Activated CD4-positive, alpha-beta T cell treated with anti-CD3 and anti-CD28 coated beads for 24 hours (primary cell): Measurements from ENCODE around the gene PLXNB2.

ENCODE experiments used
- DNase-seq, 2 donors: peaks; one replicate each; pipeline ENCODE4 v3.0.0-alpha.2; 2020; ENCODE audit warnings: low read depth in 2 of 2

Gene PLXNB2

DNA sequence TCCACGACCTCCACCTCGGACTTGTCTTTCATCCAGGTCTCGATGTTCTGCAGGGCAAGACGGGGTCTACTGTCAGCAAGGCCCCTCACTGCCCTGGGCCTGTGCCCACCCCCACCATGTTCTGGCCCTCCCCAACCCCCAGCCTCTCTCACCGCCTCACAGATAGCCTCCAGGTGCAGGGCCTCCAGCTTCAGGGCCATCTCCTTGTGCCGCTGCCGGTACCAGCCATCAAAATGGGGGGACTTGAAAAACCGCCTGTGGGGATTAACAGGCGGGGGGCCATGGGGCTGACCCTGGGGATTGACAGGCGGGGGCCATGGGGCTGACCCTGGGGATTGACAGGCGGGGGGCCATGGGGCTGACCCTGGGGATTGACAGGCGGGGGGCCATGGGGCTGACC, 4.9 kb upstream of the PLXNB2 start:
- no peak for DNase-seq

DNA sequence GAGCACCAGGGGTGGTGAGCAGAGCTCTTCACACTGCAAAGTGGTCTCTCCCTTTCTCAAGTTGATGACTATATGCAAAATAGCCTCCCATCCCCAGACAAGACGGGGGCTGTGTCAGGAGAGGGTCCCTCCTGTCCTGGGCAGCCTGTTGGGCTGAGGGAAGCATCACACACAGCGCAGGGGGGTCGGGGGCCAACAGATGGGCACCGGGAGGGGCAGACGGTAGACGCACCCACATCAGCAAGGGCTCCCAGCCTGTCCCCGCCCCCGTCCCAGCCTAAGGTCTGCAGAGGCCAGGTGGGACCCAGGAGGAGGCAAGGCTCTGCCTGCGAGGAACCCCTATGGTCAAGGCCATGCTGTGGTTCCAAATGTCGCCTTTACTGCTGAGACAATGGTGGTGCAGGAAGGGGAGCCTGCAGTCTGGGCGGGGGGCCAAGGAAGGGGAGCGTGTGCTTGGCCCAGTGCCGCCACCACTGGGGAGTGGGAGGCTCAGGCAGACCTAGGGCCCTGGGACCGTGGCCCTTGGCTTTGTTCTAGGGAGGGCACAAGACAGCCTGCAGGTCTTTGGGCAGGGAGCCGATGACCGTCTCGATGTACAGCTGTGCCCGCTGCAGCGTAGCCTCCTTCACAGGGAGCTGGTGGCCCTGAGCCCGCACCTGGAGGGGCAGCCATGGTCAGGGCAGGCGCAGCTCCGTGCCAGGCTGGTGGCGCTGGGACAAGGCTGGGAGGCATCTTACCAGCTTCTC, 4.3 kb upstream of the PLXNB2 start:
- DNase-seq: no peak

DNA sequence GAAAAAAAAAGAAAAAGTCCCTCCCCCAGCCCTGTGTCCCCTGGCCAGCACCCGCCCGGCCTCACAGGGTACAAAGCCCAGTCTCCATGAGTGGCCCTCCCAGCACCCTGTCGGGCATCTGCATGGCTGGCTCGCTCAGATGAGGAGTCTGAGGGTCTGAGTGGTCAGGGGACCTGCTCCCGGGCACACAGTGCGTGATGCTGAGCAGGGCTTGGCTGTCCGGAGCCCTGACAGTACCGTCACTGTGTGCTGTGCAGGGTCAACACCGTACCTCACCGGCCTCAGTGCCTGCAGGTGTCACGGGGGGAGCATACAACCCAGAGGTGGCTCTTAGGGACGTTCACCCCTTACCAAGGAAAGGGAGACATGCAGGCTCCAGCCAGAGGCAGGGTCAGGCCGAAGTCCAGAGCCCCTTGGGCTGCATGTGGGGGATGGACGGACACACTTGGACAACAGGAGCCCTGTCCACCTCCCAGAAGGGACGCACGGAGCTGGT, 3.6 kb upstream of the PLXNB2 start:
- no peak for DNase-seq

DNA sequence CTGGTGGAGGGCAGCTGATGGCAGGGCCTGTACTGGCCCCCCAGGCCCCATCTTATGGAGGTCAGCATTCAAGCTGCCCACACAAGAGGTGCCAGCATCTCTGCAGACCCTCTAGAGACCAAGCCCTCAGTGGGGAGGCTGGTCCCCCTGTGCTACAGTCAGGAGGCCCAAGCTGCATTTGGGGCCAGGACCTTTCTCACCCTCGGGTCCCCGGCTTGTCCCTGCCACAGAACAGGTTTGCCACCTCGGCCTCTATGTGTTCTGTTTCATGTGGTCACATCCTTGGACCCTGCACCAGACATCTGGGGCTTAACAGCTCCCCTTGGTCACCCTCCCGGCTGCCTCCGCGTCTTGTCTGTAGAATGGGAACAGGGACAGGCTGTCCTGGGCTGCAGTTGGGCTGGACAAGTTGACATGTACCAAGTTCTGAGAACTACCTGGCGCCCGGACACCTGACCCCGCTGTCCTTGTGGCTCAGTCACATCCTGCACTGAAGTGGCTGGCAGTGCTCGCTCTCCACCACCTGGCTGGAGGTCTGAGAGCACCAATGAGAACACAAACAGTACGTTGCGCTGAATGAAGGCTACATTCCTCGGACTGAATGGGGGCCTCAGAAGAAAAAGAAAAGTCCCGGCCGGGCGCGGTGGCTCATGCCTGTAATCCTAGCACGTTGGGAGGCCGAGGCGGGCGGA, 2.7 kb upstream of the PLXNB2 start:
- no peak for DNase-seq

DNA sequence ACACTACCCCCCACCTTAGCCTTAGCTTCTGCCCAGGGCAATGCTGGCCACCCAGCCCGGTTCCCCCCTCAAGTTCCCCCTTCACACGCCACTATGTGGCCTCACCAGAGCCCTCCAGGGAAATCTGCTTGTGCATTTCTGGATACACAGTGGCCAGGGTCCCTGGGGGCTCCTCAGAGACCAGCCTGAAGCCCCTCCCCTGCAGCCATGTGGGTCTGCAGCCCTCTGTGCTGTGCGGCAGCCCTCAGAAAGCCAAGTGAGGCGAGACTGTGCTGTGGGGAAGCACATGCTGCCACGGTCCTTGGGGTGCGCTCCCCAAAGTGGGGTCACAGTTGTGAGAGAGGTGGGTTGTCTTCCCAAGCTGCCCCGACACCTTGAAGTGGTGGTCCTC, 2.1 kb upstream of the PLXNB2 start:
- no peak for DNase-seq

DNA sequence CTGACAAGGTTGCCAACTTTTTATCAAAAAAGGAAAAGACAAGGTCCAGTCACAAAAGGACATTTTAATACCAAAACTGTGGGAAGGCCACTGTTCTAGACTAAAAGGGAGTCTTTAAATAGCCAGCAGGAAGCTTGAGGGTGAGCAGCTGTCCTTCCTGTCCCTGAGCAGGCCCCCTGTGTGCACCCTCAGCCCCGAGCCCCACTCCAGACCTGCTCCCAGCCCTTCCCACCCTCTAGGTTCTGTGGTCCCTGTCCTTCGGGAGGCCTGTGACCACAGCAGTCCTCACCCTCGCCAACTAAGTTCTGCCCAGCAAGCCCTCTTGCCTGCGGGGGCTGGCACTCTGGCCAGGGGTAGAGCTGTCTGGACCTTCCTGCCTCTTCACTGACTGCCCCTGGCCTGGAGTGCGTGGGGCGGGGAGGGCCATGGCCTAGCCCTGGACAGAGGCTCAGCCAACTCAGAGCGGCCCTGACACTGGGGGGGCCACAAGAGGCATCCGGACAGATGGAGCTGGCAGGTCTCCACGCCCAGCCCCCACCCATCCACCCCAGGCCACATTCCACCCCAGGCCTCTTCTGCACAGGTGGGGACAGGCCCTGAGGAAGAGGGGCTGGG, 1.6 kb upstream of the PLXNB2 start:
- DNase-seq: no peak

DNA sequence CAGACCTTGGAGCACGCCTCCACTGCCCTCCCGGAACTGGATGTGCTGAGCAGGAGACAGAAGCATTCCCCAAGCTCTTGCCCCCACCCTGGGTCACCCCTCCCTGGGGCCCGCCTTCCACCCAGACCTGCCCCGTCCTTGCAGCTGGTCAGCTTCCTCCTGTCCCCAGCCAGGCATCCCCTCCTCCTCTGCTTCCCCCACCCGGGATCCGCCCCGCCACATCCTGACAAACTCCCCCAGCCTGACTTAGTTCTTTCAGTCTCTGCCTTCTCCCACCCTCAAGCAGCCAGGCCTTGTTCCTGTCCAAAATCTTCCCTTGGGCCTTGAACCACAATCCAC, 1.1 kb upstream of the PLXNB2 start:
- no peak for DNase-seq

DNA sequence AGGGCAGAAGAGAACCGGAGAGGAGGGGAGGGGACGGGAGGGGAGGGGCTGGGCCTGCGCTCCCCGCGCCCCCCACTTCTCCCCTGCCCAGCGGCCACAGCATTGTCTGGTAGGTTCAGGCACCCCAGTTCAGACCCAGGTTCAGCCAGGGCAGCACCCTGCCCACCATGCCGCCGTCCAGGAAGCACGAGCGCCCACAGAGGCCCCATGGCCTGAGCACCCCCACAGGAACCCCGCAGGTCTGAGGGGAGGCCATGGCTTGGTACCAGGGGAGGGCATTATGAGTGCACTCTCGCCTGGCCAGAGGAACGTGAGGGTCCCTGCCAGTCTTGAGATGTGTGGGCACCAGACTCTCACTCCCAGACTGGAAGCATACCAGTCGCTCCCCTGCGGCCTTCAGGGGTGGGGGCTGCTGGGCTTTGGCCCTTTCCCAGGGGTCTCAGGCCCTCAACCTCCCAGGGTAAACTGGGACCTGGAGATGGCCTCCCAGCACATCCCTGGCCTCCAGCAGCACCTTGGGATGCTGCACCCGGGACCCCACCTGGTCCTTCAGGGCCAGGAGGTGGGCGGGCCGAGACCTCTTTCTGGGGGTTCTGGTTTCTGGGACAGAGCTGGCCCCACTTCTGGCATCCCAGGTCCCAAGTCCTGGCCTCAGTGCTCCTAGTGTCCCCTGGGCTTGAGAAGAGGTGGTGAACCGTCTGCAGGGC, 597 bp upstream of the PLXNB2 start:
- no peak for DNase-seq

DNA sequence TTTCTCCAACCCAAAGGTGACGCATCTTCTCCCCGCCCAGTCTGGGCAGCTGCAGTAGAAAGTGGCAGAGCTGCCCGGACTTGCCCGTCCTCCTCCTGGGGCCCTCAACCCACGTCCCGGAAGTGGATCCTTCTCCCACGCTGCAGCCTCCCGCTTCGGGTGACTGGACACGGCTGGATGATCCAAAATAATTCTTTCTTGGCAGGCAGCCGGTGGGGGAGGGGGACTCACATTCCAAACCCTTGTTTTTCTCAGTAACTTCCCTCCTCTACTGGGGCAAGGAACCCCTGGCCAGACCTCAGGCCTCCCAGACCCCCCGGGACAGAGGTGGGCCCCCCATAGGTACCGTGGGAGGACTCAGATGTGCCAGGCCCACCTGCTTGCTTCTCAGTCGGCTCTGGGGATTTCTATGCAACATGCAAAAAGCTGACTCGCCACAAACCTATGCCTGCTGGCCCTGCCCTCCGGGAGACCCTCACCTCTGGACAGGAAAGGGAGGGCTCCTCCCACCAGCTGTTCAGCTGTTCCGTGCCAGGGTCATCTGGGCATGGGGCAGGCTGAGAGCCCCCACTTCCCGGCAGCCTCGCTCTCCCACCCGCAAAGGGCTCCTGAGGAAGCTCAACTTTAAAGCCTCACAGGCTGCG, 1.4 kb downstream of the PLXNB2 start:
- DNase-seq: no peak

DNA sequence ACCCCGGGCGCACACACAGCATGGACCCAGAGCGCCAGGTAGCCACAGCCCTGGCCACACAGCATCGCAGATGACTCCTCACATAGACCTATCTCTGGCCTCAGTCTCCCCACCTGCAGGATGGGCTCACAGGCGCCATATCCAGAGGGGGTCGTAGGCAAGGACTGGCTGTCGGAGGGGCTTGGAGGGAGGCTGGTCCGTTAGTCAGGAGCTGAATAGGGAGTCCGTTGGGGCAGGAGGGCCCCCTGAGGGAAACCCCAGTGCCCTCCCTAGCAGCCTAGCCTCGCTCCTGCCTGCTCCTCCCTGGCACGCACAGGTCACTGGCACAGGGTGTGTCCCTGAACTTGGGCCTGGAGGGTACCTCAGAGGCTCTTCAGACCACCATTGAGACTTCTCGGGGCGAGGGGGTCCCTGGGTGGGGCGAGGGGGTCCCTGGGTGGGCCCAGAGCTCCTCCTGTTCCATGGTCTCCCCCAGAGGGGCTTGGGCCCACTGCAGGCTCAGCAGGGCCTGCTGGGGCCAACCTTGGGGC, 2.0 kb downstream of the PLXNB2 start:
- no peak for DNase-seq

DNA sequence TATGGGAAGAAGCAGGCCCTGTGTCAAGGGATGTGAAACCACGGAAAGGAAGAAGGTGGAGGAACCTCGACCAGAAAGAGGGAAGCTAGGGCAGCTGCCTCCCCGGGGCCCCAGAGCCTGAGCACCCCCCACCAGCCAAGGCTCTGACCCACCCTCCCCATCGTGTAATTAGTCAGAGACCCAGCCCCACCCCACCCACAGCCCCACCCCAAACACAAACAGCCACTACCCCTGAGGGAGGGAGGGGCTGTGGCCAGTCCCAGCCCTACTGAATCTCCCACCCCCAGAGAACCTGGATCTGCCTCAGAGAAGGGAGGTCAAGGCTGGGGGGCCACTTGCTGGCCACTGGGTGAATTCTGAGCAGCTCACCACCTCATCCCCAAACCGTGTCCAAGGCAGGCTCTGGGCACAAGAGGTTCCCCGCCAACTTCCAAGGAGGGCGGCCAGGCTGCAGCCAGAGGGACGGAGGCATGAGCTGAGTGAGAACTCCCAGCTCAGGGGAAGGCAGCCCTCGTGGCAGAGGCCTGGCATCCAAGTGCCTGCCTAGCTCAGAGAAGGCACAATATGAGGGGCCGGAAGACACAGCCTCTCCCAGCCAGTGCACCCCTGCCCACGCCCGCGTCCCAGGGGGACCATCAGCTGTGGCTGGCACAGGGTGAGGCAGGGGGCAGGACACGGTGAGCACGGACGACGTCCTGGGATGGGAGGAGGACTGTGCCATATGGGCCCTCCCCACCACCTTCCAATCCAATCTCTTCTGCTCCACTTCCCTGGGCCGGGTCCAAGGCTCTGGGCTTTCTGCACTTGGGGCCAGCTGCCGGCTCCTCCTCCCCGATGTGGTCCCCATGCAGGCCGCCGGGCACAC, 2.7 kb downstream of the PLXNB2 start:
- DNase-seq: no peak

DNA sequence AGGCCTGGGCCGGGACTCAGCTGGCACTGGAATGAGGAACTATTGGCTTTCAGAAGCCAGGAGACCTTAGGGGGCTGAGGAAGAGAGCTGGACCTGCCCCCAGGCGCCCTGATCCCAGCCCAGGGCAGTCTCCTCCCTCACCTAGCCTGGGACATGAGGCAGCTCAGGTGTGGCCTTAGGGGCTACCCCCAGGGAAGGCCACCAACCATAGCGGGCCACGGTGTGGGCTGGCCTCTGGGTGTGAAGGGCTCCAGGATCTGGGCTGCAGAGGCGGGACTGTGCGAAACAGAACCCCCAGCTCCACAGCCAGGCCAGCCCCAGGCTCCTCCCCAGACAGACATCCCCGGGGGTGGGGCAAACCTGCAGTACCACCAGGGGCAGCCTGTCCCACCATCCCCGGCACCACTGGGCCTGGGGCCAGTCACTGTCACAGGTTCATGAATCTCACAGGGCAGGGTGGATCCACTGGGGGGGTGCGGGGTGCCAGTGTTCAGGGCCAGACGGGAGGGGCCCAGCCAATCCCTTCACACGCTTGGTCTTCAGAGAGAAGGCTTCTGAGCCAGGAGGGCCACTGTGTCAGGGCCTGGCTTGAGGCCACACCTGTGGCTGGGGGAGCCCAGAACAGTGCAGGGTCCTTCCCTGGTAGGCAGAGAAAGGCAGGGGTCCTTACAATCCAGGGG, 3.5 kb downstream of the PLXNB2 start:
- DNase-seq: no peak

DNA sequence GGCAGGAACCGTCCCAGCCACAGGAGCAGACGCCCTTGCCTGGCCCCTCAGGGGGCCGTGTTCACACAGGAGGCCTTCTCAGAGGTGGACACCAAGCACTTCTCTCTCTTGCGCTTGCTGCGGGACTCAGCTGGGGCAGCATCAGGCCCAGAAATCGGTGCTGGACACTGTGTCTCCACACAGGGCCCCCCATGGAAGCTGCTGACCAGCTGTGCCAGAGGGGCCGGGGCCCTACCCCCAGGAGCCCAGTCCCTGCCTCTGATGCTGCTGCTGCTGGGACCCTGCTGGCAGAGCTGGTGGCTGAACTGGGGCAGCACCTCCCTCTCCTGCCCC, 4.0 kb downstream of the PLXNB2 start:
- DNase-seq: no peak

DNA sequence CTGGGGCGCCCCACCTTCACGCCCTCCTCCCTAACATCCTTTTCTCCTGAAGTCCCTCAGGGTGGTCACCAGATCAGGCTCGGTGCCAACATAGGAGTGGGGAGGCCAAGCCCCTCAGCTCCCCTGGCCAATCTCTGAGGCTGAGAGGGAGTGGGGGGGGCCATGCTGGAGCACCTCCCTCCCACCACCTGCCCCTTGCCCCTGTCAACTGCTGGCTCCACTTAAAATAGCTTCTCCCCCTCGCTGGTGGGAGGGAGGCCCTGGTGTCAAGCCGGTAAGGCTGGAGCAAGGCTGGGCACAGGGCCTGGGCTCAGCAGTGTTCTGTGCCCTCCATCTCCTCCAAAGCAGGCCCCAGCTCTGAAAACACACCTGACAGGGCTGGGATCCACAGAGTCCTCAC, 4.9 kb downstream of the PLXNB2 start:
- no peak for DNase-seq

DNA sequence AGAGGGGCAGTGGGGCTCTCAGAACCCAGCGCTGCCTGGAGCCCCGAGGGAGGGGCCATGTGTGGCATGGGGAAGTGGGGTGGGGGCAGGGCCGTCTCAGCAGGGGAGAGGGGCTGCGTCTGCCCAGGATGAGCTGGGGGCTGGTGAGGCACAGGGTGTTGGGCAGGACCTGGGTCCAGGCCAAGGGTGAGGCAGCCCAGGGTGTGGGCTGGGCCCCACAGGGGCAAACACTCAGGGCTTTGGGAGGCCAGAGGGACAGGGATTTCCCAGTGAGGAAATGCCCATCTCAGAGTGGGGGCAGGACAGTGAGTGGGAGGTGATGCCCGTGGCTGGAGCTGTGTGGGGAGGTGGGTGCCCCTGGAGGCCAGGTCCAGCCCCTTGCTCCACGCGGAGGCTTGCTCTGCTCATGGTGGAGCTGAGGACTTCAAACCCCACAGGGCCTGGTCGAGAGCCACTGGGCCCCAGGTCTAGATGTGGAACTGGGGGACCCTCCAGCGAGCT, 5.4 kb downstream of the PLXNB2 start:
- no peak for DNase-seq

DNA sequence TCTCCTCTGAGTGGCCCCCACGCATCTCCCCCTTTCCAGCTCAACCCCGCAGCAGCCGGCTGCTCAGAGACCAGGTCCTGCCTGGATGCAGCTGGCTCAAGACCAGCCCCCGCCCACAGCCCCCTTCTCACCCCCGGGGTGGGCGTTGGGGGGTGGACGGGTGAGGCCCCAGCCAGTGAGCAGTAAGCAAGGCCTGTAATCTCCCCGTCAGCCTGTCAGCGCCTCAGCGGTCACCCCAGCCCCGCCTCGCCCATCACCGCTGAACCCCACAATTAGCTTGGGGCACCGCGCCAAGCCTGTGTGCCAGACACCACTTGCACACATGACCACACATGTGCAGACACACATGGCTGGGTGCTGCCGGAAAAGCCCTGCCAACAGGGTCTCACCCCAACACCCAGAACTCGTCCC, 5.9 kb downstream of the PLXNB2 start:
- no peak for DNase-seq

DNA sequence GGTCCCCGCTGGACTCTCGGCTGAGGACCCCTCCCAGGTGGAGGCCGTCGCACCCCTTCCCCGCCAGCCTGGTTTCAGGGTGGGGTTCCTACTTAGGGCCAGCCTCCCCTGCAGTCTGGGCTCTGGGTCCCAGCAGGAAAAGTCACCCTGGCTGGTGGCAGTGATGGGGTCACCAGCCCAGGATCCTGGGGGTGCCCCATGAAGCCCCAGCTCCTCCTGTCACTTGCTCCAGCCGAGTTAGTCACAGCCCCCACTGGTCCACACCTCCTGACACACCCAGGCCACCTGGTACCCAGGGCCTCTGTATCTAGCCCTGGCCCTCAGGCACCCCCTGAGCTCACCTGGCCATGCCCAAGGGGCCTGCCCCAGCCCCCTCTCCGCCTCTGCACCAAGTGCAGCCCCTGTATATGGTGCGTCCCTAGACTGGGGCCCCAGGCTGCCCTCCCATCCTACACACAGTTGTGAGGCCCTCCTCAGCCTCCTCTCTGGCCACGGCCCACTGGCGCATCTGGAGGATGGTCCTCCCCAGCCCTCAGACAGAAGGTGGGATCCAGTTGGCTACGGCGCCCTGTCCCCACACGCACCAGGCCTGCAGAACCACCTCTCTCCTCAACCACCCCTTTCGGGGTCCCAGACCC, 6.7 kb downstream of the PLXNB2 start:
- DNase-seq: no peak

DNA sequence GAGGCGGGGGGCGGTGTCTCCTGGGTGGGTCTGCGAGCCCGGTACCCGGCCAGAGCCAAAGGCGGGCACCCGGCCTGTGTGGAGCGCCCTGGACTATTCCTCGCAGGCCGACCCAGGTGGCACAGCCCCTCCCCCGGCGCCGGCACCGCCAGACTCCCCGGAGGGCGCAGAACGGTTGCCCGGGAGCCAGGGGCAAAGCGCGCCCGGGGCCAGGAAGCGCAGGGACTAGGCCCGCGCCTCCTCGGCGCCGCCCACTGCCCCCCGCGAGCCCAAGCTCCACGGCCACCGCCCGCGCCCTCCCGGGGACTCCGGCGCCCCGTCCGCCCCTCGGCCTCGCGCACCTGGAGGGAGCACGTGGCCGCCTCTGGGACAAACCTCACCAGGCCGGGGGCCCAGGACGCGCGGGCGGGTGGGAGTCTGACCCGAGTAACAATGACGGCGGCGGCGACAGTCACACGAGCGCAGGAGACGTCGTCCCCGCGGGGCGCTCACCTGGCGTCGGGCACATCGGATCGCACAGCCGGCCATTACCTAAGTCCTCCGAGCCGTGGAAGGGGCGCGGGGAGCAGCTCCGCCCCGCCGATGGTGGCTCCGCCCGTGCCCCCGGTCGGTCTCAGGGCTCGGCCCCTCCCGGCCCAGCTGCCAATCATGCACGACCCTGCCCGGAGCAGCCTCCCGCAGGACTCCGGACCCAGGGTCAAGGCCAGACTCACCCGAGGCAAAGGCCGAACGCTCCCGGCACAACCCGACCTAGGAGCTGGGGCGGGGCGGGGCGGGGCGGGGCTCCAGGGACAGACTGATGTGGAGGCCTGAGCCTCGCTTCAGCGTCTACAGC, 7.4 kb downstream of the PLXNB2 start:
- no peak for DNase-seq
